CD4-positive, alpha-beta T cell treated with Interleukin-15 for 1 hour (primary cell): Measurements from ENCODE around the gene KIR3DL3.
"Not testable (repeated sequence)": the region's sequence is repeated elsewhere in the genome, so short reads cannot be mapped to it uniquely, and the experiment has no call there.

Experiments
- DNase-seq: peaks from one replicate; pipeline ENCODE4 v3.0.0-alpha.2; 2020

KIR3DL3 gene

GRCh38 chr19:54738306-54738705 lies 14.1 kb downstream of the KIR3DL3 start, which contains the start of gene KIR2DL3:
Gene KIR2DL3 (plus strand): TSS chr19:54738513. CDS start chr19:54738546, 33 bp downstream.
- not testable (repeated sequence) for DNase-seq

GRCh38 chr19:54738715-54739114 lies 14.5 kb downstream of the KIR3DL3 start:
- DNase-seq, result no peak

GRCh38 chr19:54739587-54740497 lies 15.6 kb downstream of the KIR3DL3 start:
- DNase-seq, result no peak

GRCh38 chr19:54741950-54742349 lies 17.7 kb downstream of the KIR3DL3 start:
- DNase-seq, result not testable (repeated sequence)

GRCh38 chr19:54744080-54744479 lies 19.8 kb downstream of the KIR3DL3 start:
- DNase-seq, result not testable (repeated sequence)

GRCh38 chr19:54747614-54748322 lies 23.5 kb downstream of the KIR3DL3 start:
- peak; percentile 83 for DNase-seq

- DNase-seq, result not testable (repeated sequence)
Measured at GRCh38 chr19:54750276-54750675, 26.0 kb downstream of the KIR3DL3 start.

GRCh38 chr19:54756204-54757110 lies 32.2 kb downstream of the KIR3DL3 start:
- DNase-seq, result not testable (repeated sequence)

GRCh38 chr19:54758577-54758976 lies 34.3 kb downstream of the KIR3DL3 start:
- not testable (repeated sequence) for DNase-seq

- peak; percentile 72 for DNase-seq
Measured at GRCh38 chr19:54764219-54764618, 40.0 kb downstream of the KIR3DL3 start.

- DNase-seq, result not testable (repeated sequence)
Measured at GRCh38 chr19:54766464-54766863, 42.2 kb downstream of the KIR3DL3 start.

- not testable (repeated sequence) for DNase-seq
Measured at GRCh38 chr19:54769646-54770045, 45.4 kb downstream of the KIR3DL3 start, which contains the start of gene KIR2DL1. Gene KIR2DL1 (plus strand): TSS chr19:54769793. CDS start chr19:54769851, 58 bp downstream.

- not testable (repeated sequence) for DNase-seq
Measured at GRCh38 chr19:54770511-54770910, 46.3 kb downstream of the KIR3DL3 start.

GRCh38 chr19:54771018-54771960 lies 47.0 kb downstream of the KIR3DL3 start:
- DNase-seq, result not testable (repeated sequence)

- DNase-seq, result not testable (repeated sequence)
Measured at GRCh38 chr19:54772666-54773065, 48.4 kb downstream of the KIR3DL3 start.

- DNase-seq, result not testable (repeated sequence)
Measured at GRCh38 chr19:54775095-54775815, 51.0 kb downstream of the KIR3DL3 start.

- not testable (repeated sequence) for DNase-seq
Measured at GRCh38 chr19:54775830-54776229, 51.6 kb downstream of the KIR3DL3 start.

GRCh38 chr19:54777851-54778250 lies 53.6 kb downstream of the KIR3DL3 start:
- DNase-seq, result not testable (repeated sequence)

- DNase-seq, result peak; percentile 66
Measured at GRCh38 chr19:54778896-54779295, 54.7 kb downstream of the KIR3DL3 start.

GRCh38 chr19:54782916-54783315 lies 58.7 kb downstream of the KIR3DL3 start:
- not testable (repeated sequence) for DNase-seq
